Effector memory CD4-positive, alpha-beta T cell (primary cell): ENCODE data around the gene ZNF37A.
"Not testable (repeated sequence)": the region's sequence is repeated elsewhere in the genome, so short reads cannot be mapped to it uniquely, and the experiment has no call there.

Experiments used
- DNase-seq, 3 donors: peaks; one replicate each; pipeline ENCODE4 v3.0.0-alpha.2; 2020
- H3K27ac ChIP-seq: 2 replicates; pipeline ENCODE4 v1.7.0; 2013; ENCODE audit warnings: mild to moderate bottlenecking, low read length, moderate library complexity; ENCODE audit not compliant: insufficient read depth, poor library complexity, severe bottlenecking
- H3K27me3 ChIP-seq: replicated peaks from 2 replicates; pipeline ENCODE4 v1.7.0; 2013; ENCODE audit warnings: mild to moderate bottlenecking, low read length; ENCODE audit not compliant: insufficient read depth, control insufficient read depth, poor library complexity, severe bottlenecking
- H3K36me3 ChIP-seq: 2 replicates; pipeline ENCODE4 v1.7.0; 2013; ENCODE audit warnings: mild to moderate bottlenecking, low read length, moderate library complexity; ENCODE audit not compliant: control insufficient read depth, insufficient read depth
- H3K4me1 ChIP-seq: 2 replicates; pipeline ENCODE4 v1.7.0; 2013; ENCODE audit warnings: low read length, mild to moderate bottlenecking; ENCODE audit not compliant: control insufficient read depth, insufficient read depth, poor library complexity, severe bottlenecking
- H3K4me3 ChIP-seq: 2 replicates; pipeline ENCODE4 v1.7.0; 2013; ENCODE audit warnings: low read length, low read depth, mild to moderate bottlenecking; ENCODE audit not compliant: insufficient read depth, poor library complexity, severe bottlenecking
- H3K9me3 ChIP-seq: 2 replicates; pipeline ENCODE4 v1.7.0; 2013; ENCODE audit warnings: mild to moderate bottlenecking, low read length, moderate library complexity; ENCODE audit not compliant: control insufficient read depth
- total RNA-seq, 3 donors: gene quantifications; one replicate each; lab custom pipeline; 2026; lab: John Stamatoyannopoulos, UW

The ZNF37A gene
- total RNA-seq, result 23.2 to 29.6 (median 23.2) reads per million in 3 donors

DNA sequence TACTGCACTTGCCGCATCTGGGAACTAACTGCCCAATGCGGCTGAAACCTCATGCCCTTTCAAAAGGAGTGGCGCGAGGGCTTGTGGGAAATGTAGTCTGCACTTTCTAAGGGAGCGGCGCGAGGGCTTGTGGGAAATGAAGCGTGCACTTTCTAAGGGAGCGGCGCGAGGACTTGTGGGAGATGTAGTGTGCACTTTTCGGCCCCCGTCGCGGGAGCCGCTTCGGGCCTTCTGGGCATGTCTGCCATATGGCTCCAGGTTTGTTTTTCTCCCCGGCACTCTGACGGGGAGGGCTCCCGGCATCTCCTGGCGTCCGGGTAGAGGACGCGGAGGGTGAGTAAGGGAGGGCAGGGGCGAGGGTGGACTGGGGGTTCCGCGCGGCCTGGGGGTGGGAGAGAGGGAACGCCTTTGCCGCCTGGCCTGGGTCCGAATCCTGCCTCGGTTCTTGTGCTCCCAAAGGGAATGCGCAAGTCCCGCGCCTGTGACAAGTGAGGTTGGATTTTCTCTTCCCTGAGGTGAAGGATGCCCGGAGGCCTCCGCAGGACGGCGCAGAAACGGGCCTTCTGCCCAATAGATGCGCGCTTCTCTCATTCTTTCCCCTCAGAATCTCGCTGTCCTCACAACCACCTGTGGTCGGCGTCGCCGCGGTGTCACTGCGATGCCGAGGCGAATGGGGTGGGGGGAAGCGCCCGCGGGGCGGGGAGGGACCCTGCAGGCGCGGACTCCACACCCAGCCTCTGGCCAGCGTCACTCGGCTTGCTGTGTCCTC is at the start of gene ZNF37A:
TSS of gene ZNF37A (plus strand) at position 180 of the 769 bp plus-strand sequence. CDS start 2,281 bp downstream, outside the sequence.
- H3K27ac ChIP-seq, result peak within 1 kb of the TSS; percentile 77
- DNase-seq, result peak; percentile 76 to 85 (median 84)
- no peaks in the 10 kb centered on the region for H3K9me3 ChIP-seq
- H3K4me3 ChIP-seq, result peak within 1 kb of the TSS; percentile 66
- H3K27me3 ChIP-seq, result no peaks in the 10 kb centered on the region
- peaks cover 12% of the 10 kb centered on the region for H3K4me1 ChIP-seq
- peaks cover 26% of the 10 kb centered on the region for H3K36me3 ChIP-seq

DNA sequence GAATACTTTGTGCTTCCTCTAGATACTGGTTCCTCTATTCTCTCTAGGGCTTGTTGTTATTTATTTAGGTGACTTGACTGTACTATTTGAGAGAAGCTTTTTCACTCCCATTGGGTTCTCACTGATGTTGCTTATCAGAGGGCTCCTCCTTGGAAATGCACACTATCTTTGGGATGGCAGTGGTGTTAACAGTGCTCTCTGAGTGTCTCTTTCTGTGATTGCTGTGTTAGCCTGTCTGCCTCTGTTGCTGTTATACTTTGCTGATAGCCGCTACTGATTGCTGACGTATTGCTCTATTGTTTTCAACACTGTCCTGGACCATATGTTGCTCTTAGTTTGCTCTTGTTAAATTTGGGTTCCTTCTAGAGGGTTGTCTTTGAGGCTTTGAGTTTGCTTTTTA is 49.0 kb upstream of the ZNF37A start:
- no peak for DNase-seq
- H3K27me3 ChIP-seq, result no peaks in the 10 kb centered on the region
- H3K4me3 ChIP-seq, result no peak overlapping the region
- H3K9me3 ChIP-seq, result no peaks in the 10 kb centered on the region
- peaks cover 17% of the 10 kb centered on the region for H3K36me3 ChIP-seq
- H3K4me1 ChIP-seq, result no peaks in the 10 kb centered on the region
- H3K27ac ChIP-seq, result no peak overlapping the region

DNA sequence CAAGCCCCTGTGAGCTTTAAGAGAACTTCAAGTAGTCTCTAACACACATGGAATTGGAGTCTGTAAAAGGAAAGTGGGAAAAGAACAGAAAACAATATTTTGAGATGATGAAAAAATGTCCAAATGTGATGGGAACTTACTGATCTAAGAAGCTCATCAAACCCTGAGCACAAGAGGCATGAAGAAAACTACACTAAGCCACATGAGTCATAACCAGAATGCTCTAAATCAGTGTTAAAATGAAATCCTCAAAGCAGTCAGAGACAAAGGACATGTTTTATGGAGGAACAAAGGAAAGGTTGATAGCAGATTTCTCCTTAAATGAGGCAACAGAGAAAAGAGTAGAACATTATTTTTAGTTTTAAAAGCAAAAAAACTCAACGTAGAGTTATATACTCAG is 46.5 kb upstream of the ZNF37A start:
- Histone ChIP-seq H3K4me1 (no peaks in the 10 kb centered on the region), H3K27me3 (no peaks in the 10 kb centered on the region), H3K9me3 (peaks cover 4% of the 10 kb centered on the region), H3K27ac (no peak overlapping the region), H3K4me3 (no peak overlapping the region), H3K36me3 (peaks cover 30% of the 10 kb centered on the region)
- no peak for DNase-seq

DNA sequence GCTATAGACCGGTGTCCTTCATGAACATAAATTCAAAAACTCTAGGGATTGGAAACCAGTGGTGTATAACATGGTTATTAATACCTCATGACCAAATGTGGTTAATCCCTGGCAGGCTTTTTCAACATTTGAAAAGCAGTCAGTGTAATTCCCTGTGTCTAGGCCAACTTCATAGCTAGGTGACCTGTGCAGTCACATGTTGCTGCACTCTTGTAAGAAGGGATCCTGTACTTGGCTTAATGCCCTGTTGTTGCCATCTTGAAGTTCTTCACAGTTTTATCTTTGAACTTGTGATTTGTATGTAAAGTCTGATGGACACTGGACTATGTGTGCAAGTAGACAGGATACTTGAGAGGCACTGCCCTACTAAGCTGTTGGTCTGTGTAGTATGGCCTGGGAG is 43.9 kb upstream of the ZNF37A start:
- Histone ChIP-seq H3K27me3 (no peaks in the 10 kb centered on the region), H3K9me3 (peaks cover 18% of the 10 kb centered on the region), H3K27ac (no peak overlapping the region), H3K36me3 (peaks cover 45% of the 10 kb centered on the region), H3K4me3 (no peak overlapping the region), H3K4me1 (no peaks in the 10 kb centered on the region)
- DNase-seq, result no peak

DNA sequence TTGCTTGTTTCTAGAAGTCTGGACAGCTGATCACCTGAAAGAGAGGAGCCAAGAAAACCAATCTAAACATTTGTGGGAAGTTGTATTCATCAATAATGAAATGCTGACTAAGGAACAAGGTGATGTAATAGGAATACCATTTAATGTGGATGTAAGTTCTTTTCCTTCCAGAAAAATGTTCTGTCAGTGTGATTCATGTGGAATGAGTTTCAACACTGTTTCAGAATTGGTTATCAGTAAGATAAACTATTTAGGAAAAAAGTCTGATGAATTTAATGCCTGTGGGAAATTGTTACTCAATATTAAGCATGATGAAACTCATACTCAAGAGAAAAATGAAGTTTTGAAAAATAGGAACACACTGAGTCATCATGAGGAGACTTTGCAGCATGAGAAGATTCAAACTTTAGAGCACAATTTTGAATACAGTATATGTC is 39.8 kb upstream of the ZNF37A start:
- Histone ChIP-seq H3K36me3 (peaks cover 77% of the 10 kb centered on the region), H3K27ac (no peak overlapping the region), H3K4me1 (no peaks in the 10 kb centered on the region), H3K4me3 (no peak overlapping the region), H3K27me3 (no peaks in the 10 kb centered on the region), H3K9me3 (peaks cover 41% of the 10 kb centered on the region)
- no peak for DNase-seq

DNA sequence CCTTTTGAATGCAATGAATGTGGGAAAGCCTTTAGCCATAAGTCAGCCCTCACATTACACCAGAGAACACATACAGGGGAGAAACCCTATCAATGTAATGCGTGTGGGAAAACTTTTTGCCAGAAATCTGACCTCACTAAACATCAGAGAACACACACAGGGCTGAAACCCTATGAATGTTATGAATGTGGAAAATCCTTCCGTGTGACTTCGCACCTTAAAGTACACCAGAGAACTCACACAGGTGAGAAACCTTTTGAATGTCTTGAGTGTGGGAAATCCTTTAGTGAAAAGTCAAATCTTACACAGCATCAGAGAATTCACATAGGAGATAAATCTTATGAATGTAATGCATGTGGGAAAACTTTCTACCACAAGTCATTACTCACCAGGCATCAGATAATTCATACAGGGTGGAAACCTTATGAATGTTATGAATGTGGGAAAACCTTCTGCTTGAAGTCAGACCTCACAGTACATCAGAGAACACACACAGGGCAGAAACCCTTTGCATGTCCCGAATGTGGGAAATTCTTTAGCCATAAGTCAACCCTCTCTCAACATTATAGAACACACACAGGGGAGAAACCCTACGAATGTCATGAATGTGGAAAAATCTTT is 38.8 kb upstream of the ZNF37A start:
- H3K4me3 ChIP-seq, DNase-seq, H3K4me1 ChIP-seq, H3K27ac ChIP-seq, H3K27me3 ChIP-seq: not testable (repeated sequence)
- Histone ChIP-seq H3K36me3 (peaks cover 83% of the 10 kb centered on the region), H3K9me3 (peaks cover 44% of the 10 kb centered on the region)

DNA sequence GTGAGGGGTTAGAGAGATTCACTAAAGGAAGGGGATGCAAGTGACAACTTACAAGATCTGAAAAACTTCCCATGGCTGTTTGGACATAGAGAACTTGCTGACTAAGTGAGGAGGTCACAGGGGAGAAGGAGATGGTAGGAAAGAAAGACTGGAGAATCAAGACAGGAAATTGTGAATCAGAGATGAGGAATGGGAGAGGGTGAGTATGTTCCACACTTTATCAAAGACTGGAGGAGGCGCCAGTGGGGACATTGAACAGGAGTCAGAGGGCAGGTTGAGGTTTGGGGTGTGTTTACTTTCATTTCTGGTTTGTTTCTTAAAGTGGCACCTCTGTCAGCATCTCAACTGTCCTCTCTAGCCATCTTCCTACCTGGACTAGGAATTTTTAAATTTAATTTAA is 24.5 kb upstream of the ZNF37A start:
- H3K27me3 ChIP-seq, H3K4me3 ChIP-seq, H3K27ac ChIP-seq, H3K9me3 ChIP-seq, H3K36me3 ChIP-seq, H3K4me1 ChIP-seq, DNase-seq: not testable (repeated sequence)

DNA sequence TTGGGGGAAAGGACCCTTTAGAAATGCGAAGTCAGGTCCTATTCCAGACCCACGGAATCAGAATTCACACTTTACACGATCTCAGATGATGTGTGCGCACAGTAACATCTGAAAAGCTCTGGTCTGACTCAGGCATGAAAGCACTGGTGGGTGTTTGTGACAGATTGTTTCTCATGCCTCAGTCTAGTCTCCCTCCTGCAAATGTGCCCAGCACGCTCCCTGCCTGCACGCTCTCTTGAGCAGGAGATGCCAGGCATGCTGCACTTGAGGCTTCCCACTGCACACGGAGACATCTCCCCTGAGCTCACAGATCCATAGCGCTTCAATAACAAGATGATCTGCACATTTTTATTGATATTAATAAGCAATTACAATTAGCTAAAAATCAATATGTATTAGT is 23.6 kb upstream of the ZNF37A start:
- Histone ChIP-seq H3K27ac (no peak overlapping the region), H3K27me3 (no peaks in the 10 kb centered on the region), H3K36me3 (no peaks in the 10 kb centered on the region), H3K4me1 (no peaks in the 10 kb centered on the region), H3K9me3 (no peaks in the 10 kb centered on the region), H3K4me3 (no peak overlapping the region)
- no peak for DNase-seq

DNA sequence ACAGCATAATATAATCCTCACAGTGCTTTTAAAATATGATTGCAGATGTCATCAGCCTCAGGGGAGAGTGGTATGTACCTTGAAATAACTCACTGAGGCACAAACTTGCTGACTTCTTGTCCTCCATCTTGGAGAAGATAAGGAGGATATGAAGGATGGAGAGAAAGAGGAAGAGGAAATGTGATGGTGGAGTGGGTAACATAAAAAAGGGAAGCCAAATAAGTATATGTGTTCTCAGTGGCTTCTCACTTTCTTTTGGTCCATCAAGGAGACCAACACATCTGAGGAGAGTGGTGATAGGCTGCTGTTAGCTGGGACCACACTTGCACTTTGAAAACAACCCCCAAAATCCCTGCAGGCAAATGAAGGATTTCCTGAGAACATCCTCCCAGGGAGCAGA is 21.6 kb upstream of the ZNF37A start:
- no peaks in the 10 kb centered on the region for H3K4me1 ChIP-seq
- H3K27ac ChIP-seq, result no peak overlapping the region
- no peaks in the 10 kb centered on the region for H3K27me3 ChIP-seq
- H3K4me3 ChIP-seq, result no peak overlapping the region
- no peak for DNase-seq
- H3K9me3 ChIP-seq, result no peaks in the 10 kb centered on the region
- no peaks in the 10 kb centered on the region for H3K36me3 ChIP-seq

DNA sequence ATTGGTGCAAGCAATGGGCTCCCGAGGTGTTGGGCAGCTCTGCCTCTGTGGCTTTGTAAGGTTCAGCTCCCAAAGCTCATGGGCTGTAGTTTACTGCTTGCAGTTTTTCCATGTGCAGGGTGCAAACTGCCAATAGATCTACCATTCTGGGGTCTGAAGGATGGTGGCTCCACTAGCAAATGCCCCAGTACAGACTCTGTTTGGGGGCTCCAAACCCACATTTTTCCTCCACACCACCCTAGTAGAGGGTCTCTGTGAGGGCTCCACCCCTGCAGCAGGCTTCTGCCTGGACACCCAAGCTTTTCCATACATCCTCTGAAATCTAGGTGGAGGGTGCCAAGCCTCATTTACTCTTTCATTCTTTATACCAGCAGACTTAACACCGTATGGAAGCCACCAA is 17.4 kb upstream of the ZNF37A start:
- H3K4me3 ChIP-seq, result no peak overlapping the region
- H3K36me3 ChIP-seq, result no peaks in the 10 kb centered on the region
- no peaks in the 10 kb centered on the region for H3K9me3 ChIP-seq
- H3K4me1 ChIP-seq, result no peaks in the 10 kb centered on the region
- no peaks in the 10 kb centered on the region for H3K27me3 ChIP-seq
- no peak overlapping the region for H3K27ac ChIP-seq
- DNase-seq, result no peak
